Measurements from ENCODE around the gene PARP6.

PARP6 gene

DNA sequence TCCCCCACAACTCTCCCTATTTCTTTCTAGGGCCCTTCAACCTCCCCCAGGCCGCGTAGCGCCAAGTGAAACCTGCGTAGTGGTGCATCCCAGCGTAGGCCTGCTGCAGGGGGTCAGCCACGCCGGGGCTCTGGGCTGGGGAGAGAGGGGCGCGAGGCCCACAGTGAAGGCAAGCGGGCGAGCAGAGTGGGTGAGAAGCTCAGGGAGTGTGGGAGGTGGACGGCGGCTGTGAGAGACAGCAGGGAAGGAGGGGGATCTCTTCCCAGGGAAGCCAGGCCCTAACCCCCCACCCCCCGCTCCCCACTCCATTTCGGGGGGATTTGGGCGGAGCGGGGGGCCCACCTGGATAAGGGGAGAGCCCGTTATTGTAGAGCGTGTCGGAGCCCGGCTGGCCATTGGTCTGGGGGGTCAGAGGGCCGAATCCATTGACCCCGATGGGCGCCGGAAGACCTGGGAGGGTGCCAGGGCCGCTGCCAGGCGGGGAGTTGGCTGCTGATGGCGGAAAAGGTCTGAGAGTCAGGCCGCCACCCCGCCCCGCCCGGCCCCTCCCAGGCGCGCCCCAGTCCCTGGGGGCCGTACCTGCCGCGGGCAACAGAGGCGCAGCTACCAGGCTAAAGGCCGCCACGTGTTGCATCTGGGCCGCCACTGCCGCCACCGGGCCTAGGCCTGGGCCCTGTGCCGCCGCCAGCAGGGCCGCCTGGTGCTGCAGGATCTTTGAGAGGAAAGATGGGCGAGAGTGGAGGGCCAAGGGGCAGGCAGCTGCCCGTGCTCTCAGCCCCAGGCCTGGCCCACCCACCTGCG, 16.6 kb upstream of the PARP6 start:
- no peak overlapping the region for H3K27ac ChIP-seq
- no peak for TF ChIP-seq ZFX (IDR thresholded peaks at IDR 0.05)
- TF ChIP-seq, protein P1, sequence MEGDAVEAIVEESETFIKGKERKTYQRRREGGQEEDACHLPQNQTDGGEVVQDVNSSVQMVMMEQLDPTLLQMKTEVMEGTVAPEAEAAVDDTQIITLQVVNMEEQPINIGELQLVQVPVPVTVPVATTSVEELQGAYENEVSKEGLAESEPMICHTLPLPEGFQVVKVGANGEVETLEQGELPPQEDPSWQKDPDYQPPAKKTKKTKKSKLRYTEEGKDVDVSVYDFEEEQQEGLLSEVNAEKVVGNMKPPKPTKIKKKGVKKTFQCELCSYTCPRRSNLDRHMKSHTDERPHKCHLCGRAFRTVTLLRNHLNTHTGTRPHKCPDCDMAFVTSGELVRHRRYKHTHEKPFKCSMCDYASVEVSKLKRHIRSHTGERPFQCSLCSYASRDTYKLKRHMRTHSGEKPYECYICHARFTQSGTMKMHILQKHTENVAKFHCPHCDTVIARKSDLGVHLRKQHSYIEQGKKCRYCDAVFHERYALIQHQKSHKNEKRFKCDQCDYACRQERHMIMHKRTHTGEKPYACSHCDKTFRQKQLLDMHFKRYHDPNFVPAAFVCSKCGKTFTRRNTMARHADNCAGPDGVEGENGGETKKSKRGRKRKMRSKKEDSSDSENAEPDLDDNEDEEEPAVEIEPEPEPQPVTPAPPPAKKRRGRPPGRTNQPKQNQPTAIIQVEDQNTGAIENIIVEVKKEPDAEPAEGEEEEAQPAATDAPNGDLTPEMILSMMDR (conservative IDR thresholded peaks at IDR 0.05), result no peak

DNA sequence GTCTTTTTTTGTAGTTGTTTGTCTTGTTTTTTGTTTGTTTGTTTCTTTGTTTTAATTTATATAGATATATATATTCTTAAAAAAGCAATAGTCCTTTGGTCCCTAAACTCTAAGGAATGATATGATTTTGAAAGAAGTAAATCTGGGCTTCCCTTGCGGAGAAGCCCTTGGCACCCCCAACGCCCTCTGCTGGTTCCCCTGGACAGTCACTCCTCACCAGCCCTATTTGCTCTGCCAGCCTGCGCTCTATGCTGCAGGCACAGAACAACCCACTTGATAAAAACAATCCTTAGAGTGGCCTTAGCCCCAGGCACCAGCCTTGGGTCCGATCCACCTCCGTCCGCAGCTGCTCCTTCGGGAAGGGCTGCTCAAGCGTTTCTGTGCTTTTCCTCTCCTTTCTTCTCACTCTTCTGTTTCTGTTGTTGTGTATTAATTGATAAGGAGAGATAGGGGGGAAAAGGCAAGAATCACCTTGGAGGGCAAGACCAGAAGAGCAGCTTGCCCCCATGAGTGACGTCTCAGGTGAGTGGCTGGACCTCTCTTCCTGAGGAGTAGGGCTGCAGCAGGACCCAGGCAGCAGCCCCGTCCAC, 13.7 kb upstream of the PARP6 start:
- TF ChIP-seq, protein P1 (conservative IDR thresholded peaks at IDR 0.05), result peak; percentile 79
- TF ChIP-seq ZFX (IDR thresholded peaks at IDR 0.05), result no peak
- H3K27ac ChIP-seq, result no peak overlapping the region

GRCh38 chr15:72285402-72285801, 13.0 kb upstream of the PARP6 start:
- no peak overlapping the region for H3K27ac ChIP-seq
- no peak for TF ChIP-seq ZFX (IDR thresholded peaks at IDR 0.05)
- TF ChIP-seq, protein P1 (conservative IDR thresholded peaks at IDR 0.05), result no peak

GRCh38 chr15:72284781-72285180, 12.4 kb upstream of the PARP6 start:
- no peak overlapping the region for H3K27ac ChIP-seq
- TF ChIP-seq, protein P1 (conservative IDR thresholded peaks at IDR 0.05), result no peak
- no peak for TF ChIP-seq ZFX (IDR thresholded peaks at IDR 0.05)

DNA sequence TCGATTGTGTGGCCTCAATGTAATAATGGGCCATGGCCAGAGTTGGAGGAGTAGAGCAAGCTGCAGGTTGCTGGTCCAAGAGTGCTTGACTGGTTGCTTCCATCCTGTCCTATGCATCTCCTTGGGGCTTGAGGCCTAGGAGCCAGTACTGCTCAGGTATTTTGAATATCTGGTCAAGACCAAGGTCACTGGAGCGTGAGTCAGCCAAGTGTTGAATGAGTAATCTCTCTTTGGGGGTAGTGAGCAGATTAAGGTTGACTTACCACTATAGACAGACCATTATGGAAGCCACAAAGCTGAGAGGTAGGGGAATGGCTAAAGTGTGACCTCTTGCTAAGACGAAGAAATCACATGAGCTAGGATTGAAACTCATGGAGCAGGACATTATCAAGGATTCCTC, 9.4 kb upstream of the PARP6 start:
- TF ChIP-seq ZFX (IDR thresholded peaks at IDR 0.05), result no peak
- TF ChIP-seq, protein P1 (conservative IDR thresholded peaks at IDR 0.05), result no peak
- no peak overlapping the region for H3K27ac ChIP-seq

DNA sequence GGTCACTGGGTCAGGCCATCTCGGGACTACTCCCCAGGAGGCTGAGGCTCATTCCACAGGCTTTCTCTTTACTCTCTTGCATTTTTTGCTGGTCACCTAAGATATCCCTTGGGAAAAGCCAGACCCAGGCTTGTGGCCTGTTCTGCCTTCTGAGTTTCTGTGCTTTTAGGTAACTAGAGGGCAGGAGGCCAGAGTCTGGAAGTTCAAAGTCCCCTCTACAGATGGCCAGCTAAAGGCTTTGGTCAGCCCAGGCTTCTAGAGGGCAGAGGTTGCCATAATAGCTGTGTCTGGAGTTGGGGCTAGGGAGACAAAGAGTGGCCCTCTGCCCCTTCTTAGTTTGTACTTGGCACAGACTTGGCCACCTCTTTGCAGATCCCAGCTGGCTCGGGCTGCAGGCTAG, 8.4 kb upstream of the PARP6 start:
- no peak overlapping the region for H3K27ac ChIP-seq
- TF ChIP-seq, protein P1 (conservative IDR thresholded peaks at IDR 0.05), result no peak
- no peak for TF ChIP-seq ZFX (IDR thresholded peaks at IDR 0.05)

DNA sequence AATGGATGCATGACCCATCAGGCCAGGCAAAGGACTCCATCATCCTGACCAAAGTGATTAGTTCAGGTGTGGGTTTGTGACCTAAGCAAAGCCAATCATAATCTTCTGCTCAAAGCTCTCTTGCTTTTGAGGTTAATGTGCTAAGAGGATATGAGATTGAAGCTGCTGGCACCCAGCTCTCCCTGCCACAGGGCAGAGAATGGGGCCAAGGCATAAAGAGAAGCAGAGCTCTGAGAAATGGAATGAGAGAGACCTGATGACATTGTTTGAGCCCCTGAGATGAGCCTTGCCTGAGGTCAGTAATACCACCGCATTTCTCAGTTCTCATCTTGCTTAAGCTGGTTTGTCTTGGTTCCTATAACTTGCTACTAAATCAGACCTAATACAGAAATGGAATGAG, 6.4 kb upstream of the PARP6 start:
- TF ChIP-seq, protein P1 (conservative IDR thresholded peaks at IDR 0.05), result no peak
- TF ChIP-seq ZFX (IDR thresholded peaks at IDR 0.05), result no peak
- no peak overlapping the region for H3K27ac ChIP-seq

All from C4-2B (cell line).